ENCODE measurements around the gene EMC8. TPM values are rescaled to one million over a fixed set of nuclear protein-coding genes. Genes with fewer than 3 reads are reported as not detected.

The EMC8 gene
- total and polyA plus RNA-seq, 2 donors from 2014 or later, result 20.9 to 24.7 TPM

GRCh38 chr16:85842848-85843247 lies 43.5 kb upstream of the EMC8 start:
- no peak for TF ChIP-seq CTCF (IDR thresholded peaks at IDR 0.05; ENCODE audit: borderline replicate concordance, extremely low read depth, insufficient read depth)
- DNase-seq (peak in 1 of 5 donors; percentile 45), FAIRE-seq (no peak)
- no peaks in the 10 kb centered on the region for H3K27me3 ChIP-seq (ENCODE audit: control insufficient read depth, insufficient read depth, low read length)
- no peaks in the 10 kb centered on the region for H3K9me3 ChIP-seq (ENCODE audit: control insufficient read depth in 2 of 3, insufficient read depth in 1 of 3, low read length in 3 of 3)
- no peak overlapping the region for H3K27ac ChIP-seq (ENCODE audit: low read depth in 2 of 2, low read length in 2 of 2)
- intact Hi-C loops (cut with DNase I), result no loop called here
- no peaks in the 10 kb centered on the region for H3K4me1 ChIP-seq (ENCODE audit: control insufficient read depth in 2 of 3, insufficient read depth in 2 of 3, low read depth in 1 of 3, low read length in 3 of 3)
- no peaks in the 10 kb centered on the region for H3K36me3 ChIP-seq (ENCODE audit: control insufficient read depth in 2 of 3, insufficient read depth in 3 of 3, low read length in 3 of 3)
- no peak overlapping the region for H3K9ac ChIP-seq (ENCODE audit: low read length in 3 of 3)
- no peak overlapping the region for H3K4me3 ChIP-seq (ENCODE audit: low read length in 3 of 3)

GRCh38 chr16:85842435-85842834 lies 43.1 kb upstream of the EMC8 start:
- intact Hi-C loops (cut with DNase I), result no loop called here
- DNase-seq, result peak in 1 of 5 donors; percentile 16

GRCh38 chr16:85840801-85841200 lies 41.5 kb upstream of the EMC8 start:
- Histone ChIP-seq H3K4me1 (ENCODE audit: control insufficient read depth in 2 of 3, insufficient read depth in 2 of 3, low read depth in 1 of 3, low read length in 3 of 3) (no peaks in the 10 kb centered on the region), H3K4me3 (ENCODE audit: low read length in 3 of 3) (no peak overlapping the region), H3K9me3 (ENCODE audit: control insufficient read depth in 2 of 3, insufficient read depth in 1 of 3, low read length in 3 of 3) (no peaks in the 10 kb centered on the region), H3K27ac (ENCODE audit: low read depth in 2 of 2, low read length in 2 of 2) (no peak overlapping the region), H3K36me3 (ENCODE audit: control insufficient read depth in 2 of 3, insufficient read depth in 3 of 3, low read length in 3 of 3) (no peaks in the 10 kb centered on the region), H3K27me3 (ENCODE audit: control insufficient read depth, insufficient read depth, low read length) (peaks cover 3% of the 10 kb centered on the region), H3K9ac (ENCODE audit: low read length in 3 of 3) (no peak overlapping the region)
- no peak for TF ChIP-seq CTCF (IDR thresholded peaks at IDR 0.05; ENCODE audit: borderline replicate concordance, extremely low read depth, insufficient read depth)
- no peak for FAIRE-seq
- peak in 1 of 5 donors; percentile 48 for DNase-seq
- intact Hi-C loops (cut with DNase I), result no loop called here

More at GRCh38 chr16:85842435-85842834, 43.1 kb upstream of the EMC8 start:
- Histone ChIP-seq H3K9ac (ENCODE audit: low read length in 3 of 3) (no peak overlapping the region), H3K4me3 (ENCODE audit: low read length in 3 of 3) (no peak overlapping the region), H3K27ac (ENCODE audit: low read depth in 2 of 2, low read length in 2 of 2) (no peak overlapping the region), H3K36me3 (ENCODE audit: control insufficient read depth in 2 of 3, insufficient read depth in 3 of 3, low read length in 3 of 3) (no peaks in the 10 kb centered on the region), H3K27me3 (ENCODE audit: control insufficient read depth, insufficient read depth, low read length) (no peaks in the 10 kb centered on the region), H3K9me3 (ENCODE audit: control insufficient read depth in 2 of 3, insufficient read depth in 1 of 3, low read length in 3 of 3) (no peaks in the 10 kb centered on the region), H3K4me1 (ENCODE audit: control insufficient read depth in 2 of 3, insufficient read depth in 2 of 3, low read depth in 1 of 3, low read length in 3 of 3) (no peaks in the 10 kb centered on the region)
- TF ChIP-seq CTCF (IDR thresholded peaks at IDR 0.05; ENCODE audit: borderline replicate concordance, extremely low read depth, insufficient read depth), result no peak
- no peak for FAIRE-seq

- H3K36me3 ChIP-seq (ENCODE audit: control insufficient read depth in 2 of 3, insufficient read depth in 3 of 3, low read length in 3 of 3), result no peaks in the 10 kb centered on the region
- TF ChIP-seq CTCF (IDR thresholded peaks at IDR 0.05; ENCODE audit: borderline replicate concordance, extremely low read depth, insufficient read depth), result no peak
- no peaks in the 10 kb centered on the region for H3K4me1 ChIP-seq (ENCODE audit: control insufficient read depth in 2 of 3, insufficient read depth in 2 of 3, low read depth in 1 of 3, low read length in 3 of 3)
- H3K27me3 ChIP-seq (ENCODE audit: control insufficient read depth, insufficient read depth, low read length), result peaks cover 3% of the 10 kb centered on the region
- H3K4me3 ChIP-seq (ENCODE audit: low read length in 3 of 3), result no peak overlapping the region
- no peak overlapping the region for H3K27ac ChIP-seq (ENCODE audit: low read depth in 2 of 2, low read length in 2 of 2)
- DNase-seq (peak in 1 of 5 donors; percentile 42), FAIRE-seq (no peak)
- no peak overlapping the region for H3K9ac ChIP-seq (ENCODE audit: low read length in 3 of 3)
- intact Hi-C loops (cut with DNase I), result no loop called here
- H3K9me3 ChIP-seq (ENCODE audit: control insufficient read depth in 2 of 3, insufficient read depth in 1 of 3, low read length in 3 of 3), result no peaks in the 10 kb centered on the region
Measured at GRCh38 chr16:85840395-85840794, 41.1 kb upstream of the EMC8 start.

All from kidney (tissue), 14 donors.